ENCODE measurements around the gene CLEC4C. TPM values are rescaled to one million over a fixed set of nuclear protein-coding genes. Genes with fewer than 3 reads are reported as not detected.

The CLEC4C gene
- total and polyA plus RNA-seq, 2 of the 4 experiments (the other 2 are of a cell fraction), result not detected

DNA sequence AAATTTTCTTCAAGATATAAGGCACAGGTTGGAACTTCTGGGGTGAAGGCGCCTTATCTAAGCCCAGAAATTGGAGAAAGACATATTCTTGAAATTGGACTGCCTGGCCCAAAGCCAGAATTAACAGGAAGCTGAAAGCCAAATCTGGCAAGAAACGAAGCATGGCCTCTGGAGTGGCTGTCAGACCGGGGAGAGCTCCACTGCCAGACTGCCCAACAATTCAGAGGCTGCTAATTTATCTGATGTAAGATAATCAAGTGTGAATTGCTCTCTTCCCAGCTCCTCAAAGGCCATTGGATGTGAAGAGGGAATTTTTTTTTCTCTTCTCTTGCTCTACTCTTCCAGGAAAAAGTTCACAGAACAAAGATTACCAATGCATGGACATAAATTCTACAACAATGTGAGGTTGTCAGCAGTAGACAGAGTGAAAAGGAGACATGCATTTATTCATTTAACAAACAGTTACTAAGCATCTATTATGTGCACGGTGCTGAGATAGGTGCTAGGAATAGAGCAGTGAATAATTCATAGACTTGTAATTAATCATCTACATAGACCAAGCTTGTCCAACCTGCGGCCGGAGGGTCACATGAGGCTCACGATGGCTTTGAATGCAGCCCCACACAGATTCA is 51.5 kb downstream of the CLEC4C start, which contains the start of gene GDF3:
Gene GDF3, minus strand, starts transcription at position 210 of the 632 bp plus-strand sequence. Its CDS starts 47 bp downstream, at position 163.
- no peak within 1 kb of the TSS for H3K4ac ChIP-seq (ENCODE audit: low read depth, low read length)
- 10% methylated on average over 2 of the region's 7 CpGs; no CpG with 5 or more reads in 1 of the 2 experiments for WGBS, 2 experiments (ENCODE audit: extremely low coverage in 2 of 2, insufficient read length in 1 of 2)
- no peak within 1 kb of the TSS for H2AK5ac ChIP-seq (ENCODE audit: low read depth, low read length)
- H4K20me1 ChIP-seq (ENCODE audit: insufficient read depth, low read length), result no peaks in the 10 kb centered on the region
- no peak within 1 kb of the TSS for H3K56ac ChIP-seq (ENCODE audit: extremely low read depth, insufficient read depth, low read length)
- no peak within 1 kb of the TSS for H4K8ac ChIP-seq (ENCODE audit: low read depth in 2 of 2, low read length in 2 of 2)
- no peak within 1 kb of the TSS for H2BK5ac ChIP-seq (ENCODE audit: low read depth, low read length, poor library complexity, severe bottlenecking)
- H3K4me2 ChIP-seq (ENCODE audit: low read depth, low read length), result no peak within 1 kb of the TSS
- H2BK15ac ChIP-seq (ENCODE audit: low read depth, low read length), result no peak within 1 kb of the TSS
- BruUV-seq (replicated peaks), result no TSS peak
- H2BK20ac ChIP-seq (ENCODE audit: low read depth, low read length), result no peak within 1 kb of the TSS
- POLR2A ChIA-PET (ENCODE audit: unreplicated experiment), result no interaction called here
- H3K18ac ChIP-seq (ENCODE audit: low read depth, low read length), result no peak within 1 kb of the TSS
- no peaks in the 10 kb centered on the region for H3K36me3 ChIP-seq (ENCODE audit: control insufficient read depth, insufficient read depth, low read length)
- H3K27ac ChIP-seq (ENCODE audit: insufficient read depth, low read length), result no peak within 1 kb of the TSS
- ATAC-seq (ENCODE audit: low read depth), result no peak
- no peaks in the 10 kb centered on the region for H3K27me3 ChIP-seq (ENCODE audit: control insufficient read depth, insufficient read depth, low read length)
- H2AK9ac ChIP-seq (replicated peaks; ENCODE audit: low read depth, low read length, poor library complexity), result no peak within 1 kb of the TSS
- H3K79me1 ChIP-seq (ENCODE audit: low read depth in 1 of 2, low read length in 2 of 2), result no peaks in the 10 kb centered on the region
- CTCF ChIA-PET, result no interaction called here
- no peak within 1 kb of the TSS for H4K5ac ChIP-seq (ENCODE audit: low read depth, low read length)
- no peak within 1 kb of the TSS for H2AFZ ChIP-seq (replicated peaks; ENCODE audit: low read length, poor library complexity)
- no peak within 1 kb of the TSS for H2BK120ac ChIP-seq (ENCODE audit: low read depth, low read length)
- no peak within 1 kb of the TSS for H3K9ac ChIP-seq (ENCODE audit: low read depth, low read length)
- H3K14ac ChIP-seq (replicated peaks; ENCODE audit: low read depth, low read length), result no peak within 1 kb of the TSS
- in situ Hi-C loops (cut with MboI; ENCODE audit: low sequenced_read_pairs) (no loop called here), intact Hi-C loops (cut with micrococcal nuclease) (no loop called here), dilution Hi-C loops (cut with HindIII; ENCODE audit: low sequenced_read_pairs, unreplicated experiment) (no loop called here)
- H4K91ac ChIP-seq (ENCODE audit: insufficient read depth, low read depth, low read length), result no peak within 1 kb of the TSS
- DNase-seq, result no peak
- no peaks in the 10 kb centered on the region for H3K9me1 ChIP-seq (ENCODE audit: insufficient read depth, low read length)
- H3K9me3 ChIP-seq (ENCODE audit: control insufficient read depth, insufficient read depth, low read length), result peaks cover 9% of the 10 kb centered on the region; the same call in 1 of the 2 replicates
- no peaks in the 10 kb centered on the region for H3K4me1 ChIP-seq (ENCODE audit: control insufficient read depth, insufficient read depth, low read length)
- TF ChIP-seq CTCF (conservative IDR thresholded peaks at IDR 0.05; ENCODE audit: low read depth, low read length) (no peak), MAZ (IDR thresholded peaks at IDR 0.05; ENCODE audit: borderline replicate concordance, low read depth, low read length) (no peak), MAFK (IDR thresholded peaks at IDR 0.05; ENCODE audit: low read depth, low read length) (no peak), BHLHE40 (IDR thresholded peaks at IDR 0.05; ENCODE audit: low read depth, low read length) (no peak), FOS (IDR thresholded peaks at IDR 0.05; ENCODE audit: low read depth, low read length) (no peak), MXI1 (IDR thresholded peaks at IDR 0.05; ENCODE audit: borderline replicate concordance, low read depth, low read length) (no peak)
- no peak within 1 kb of the TSS for H3K23ac ChIP-seq (ENCODE audit: low read depth, low read length)
- no peak within 1 kb of the TSS for H3K4me3 ChIP-seq (ENCODE audit: insufficient read depth, low read depth, low read length)

Measured in IMR-90 (cell line).